ENCODE measurements around the gene SLC30A1. TPM values are rescaled to one million over a fixed set of nuclear protein-coding genes. Genes with fewer than 3 reads are reported as not detected.

SLC30A1 gene
- total and polyA plus RNA-seq, 2 donors from 2014 or later, result 8.2 to 37.7 TPM

DNA sequence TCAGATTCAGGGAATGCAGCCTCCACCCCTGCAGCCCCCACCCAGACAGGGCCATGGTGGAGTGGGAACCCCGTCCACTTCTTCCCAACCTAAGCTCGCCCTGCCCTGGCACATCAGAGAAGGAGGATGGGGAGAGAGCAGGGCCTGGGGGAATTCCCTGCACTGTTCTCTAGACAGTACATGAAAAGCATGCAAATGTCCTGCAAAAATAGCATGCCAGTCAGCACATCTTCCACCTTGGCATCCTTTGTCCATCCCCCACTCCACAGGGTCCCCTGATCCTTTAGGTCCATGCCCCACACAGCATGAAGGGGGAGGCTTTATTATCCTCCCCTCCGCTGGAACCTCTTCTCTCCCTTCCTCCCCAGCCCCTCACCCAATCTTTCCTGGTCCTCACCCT lies 52.0 kb downstream of the SLC30A1 start:
- FAIRE-seq (no peak), DNase-seq (no peak)
- H3K27me3 ChIP-seq (ENCODE audit: control insufficient read depth, insufficient read depth, low read length), result no peaks in the 10 kb centered on the region
- H3K4me1 ChIP-seq (ENCODE audit: control insufficient read depth in 2 of 3, insufficient read depth in 2 of 3, low read depth in 1 of 3, low read length in 3 of 3), result peaks cover 0 to 5% (median 4%) of the 10 kb centered on the region in 3 donors
- TF ChIP-seq, protein P1, sequence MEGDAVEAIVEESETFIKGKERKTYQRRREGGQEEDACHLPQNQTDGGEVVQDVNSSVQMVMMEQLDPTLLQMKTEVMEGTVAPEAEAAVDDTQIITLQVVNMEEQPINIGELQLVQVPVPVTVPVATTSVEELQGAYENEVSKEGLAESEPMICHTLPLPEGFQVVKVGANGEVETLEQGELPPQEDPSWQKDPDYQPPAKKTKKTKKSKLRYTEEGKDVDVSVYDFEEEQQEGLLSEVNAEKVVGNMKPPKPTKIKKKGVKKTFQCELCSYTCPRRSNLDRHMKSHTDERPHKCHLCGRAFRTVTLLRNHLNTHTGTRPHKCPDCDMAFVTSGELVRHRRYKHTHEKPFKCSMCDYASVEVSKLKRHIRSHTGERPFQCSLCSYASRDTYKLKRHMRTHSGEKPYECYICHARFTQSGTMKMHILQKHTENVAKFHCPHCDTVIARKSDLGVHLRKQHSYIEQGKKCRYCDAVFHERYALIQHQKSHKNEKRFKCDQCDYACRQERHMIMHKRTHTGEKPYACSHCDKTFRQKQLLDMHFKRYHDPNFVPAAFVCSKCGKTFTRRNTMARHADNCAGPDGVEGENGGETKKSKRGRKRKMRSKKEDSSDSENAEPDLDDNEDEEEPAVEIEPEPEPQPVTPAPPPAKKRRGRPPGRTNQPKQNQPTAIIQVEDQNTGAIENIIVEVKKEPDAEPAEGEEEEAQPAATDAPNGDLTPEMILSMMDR (IDR thresholded peaks at IDR 0.05; ENCODE audit: borderline replicate concordance, extremely low read depth, insufficient read depth), result no peak
- no peak overlapping the region for H3K4me3 ChIP-seq (ENCODE audit: low read length in 3 of 3)
- H3K27ac ChIP-seq (ENCODE audit: low read depth in 2 of 2, low read length in 2 of 2), result no peak overlapping the region
- no peaks in the 10 kb centered on the region for H3K9me3 ChIP-seq (ENCODE audit: control insufficient read depth in 2 of 3, insufficient read depth in 1 of 3, low read length in 3 of 3)
- H3K9ac ChIP-seq (ENCODE audit: low read length in 3 of 3), result no peak overlapping the region
- H3K36me3 ChIP-seq (ENCODE audit: control insufficient read depth in 2 of 3, insufficient read depth in 3 of 3, low read length in 3 of 3), result no peaks in the 10 kb centered on the region
- intact Hi-C loops (cut with DNase I), result no loop called here

DNA sequence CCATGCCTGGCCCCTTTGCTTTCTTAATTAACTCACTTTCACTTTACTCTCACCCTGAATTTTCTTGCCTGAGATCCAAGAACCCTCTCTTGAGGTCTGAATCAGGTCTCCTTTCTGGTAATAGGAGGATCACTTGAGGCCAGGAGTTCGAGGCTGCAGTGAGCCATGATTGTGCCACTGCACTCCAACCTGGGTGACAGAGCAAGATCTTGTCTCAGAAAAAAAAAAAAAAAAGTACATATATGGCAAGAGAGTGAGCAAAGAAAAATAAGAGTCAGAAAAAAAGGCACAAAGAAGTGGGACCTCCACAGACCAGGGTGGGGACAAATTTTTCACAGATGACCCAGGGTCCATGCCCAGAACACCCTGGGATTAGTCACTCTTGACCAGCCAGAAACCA lies 52.9 kb downstream of the SLC30A1 start:
- Histone ChIP-seq H3K27me3 (ENCODE audit: control insufficient read depth, insufficient read depth, low read length) (no peaks in the 10 kb centered on the region), H3K27ac (ENCODE audit: low read depth in 2 of 2, low read length in 2 of 2) (no peak overlapping the region), H3K4me1 (ENCODE audit: control insufficient read depth in 2 of 3, insufficient read depth in 2 of 3, low read depth in 1 of 3, low read length in 3 of 3) (peaks cover 0 to 5% (median 4%) of the 10 kb centered on the region in 3 donors), H3K4me3 (ENCODE audit: low read length in 3 of 3) (no peak overlapping the region), H3K9me3 (ENCODE audit: control insufficient read depth in 2 of 3, insufficient read depth in 1 of 3, low read length in 3 of 3) (no peaks in the 10 kb centered on the region), H3K36me3 (ENCODE audit: control insufficient read depth in 2 of 3, insufficient read depth in 3 of 3, low read length in 3 of 3) (no peaks in the 10 kb centered on the region), H3K9ac (ENCODE audit: low read length in 3 of 3) (no peak overlapping the region)
- DNase-seq (no peak), FAIRE-seq (no peak)
- TF ChIP-seq, protein P1 (IDR thresholded peaks at IDR 0.05; ENCODE audit: borderline replicate concordance, extremely low read depth, insufficient read depth), result no peak
- intact Hi-C loops (cut with DNase I), result no loop called here

DNA sequence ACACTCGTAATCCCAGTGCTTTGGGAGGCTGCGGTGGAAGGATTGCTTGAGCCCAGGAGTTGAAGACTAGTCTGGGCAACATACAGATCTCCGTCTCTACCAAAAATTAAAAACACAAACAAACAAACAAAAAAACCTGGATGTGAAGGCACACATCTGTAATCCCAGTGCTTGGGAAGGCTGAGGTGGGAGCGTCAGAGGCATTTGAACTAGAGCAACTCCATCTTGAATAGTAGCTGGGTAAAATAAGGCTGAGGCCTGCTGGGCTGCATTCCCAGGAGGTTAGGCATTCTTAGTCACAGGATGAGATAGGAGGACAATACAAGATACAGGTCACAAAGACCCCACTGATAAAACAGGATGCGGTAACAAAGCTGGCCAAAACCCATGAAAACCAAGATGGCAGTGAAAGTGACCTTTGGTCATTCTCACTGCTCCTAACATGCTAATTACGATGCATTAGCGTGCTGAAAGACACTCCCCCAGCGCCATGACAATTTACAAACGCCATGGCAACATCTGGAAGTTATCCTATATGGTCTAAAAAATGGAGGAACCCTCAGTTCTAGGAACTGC lies 53.8 kb downstream of the SLC30A1 start:
- Histone ChIP-seq H3K27ac (ENCODE audit: low read depth in 2 of 2, low read length in 2 of 2) (no peak overlapping the region), H3K9ac (ENCODE audit: low read length in 3 of 3) (no peak overlapping the region), H3K4me3 (ENCODE audit: low read length in 3 of 3) (no peak overlapping the region), H3K27me3 (ENCODE audit: control insufficient read depth, insufficient read depth, low read length) (no peaks in the 10 kb centered on the region), H3K4me1 (ENCODE audit: control insufficient read depth in 2 of 3, insufficient read depth in 2 of 3, low read depth in 1 of 3, low read length in 3 of 3) (peaks cover 0 to 5% (median 4%) of the 10 kb centered on the region in 3 donors), H3K36me3 (ENCODE audit: control insufficient read depth in 2 of 3, insufficient read depth in 3 of 3, low read length in 3 of 3) (no peaks in the 10 kb centered on the region), H3K9me3 (ENCODE audit: control insufficient read depth in 2 of 3, insufficient read depth in 1 of 3, low read length in 3 of 3) (no peaks in the 10 kb centered on the region)
- TF ChIP-seq, protein P1 (IDR thresholded peaks at IDR 0.05; ENCODE audit: borderline replicate concordance, extremely low read depth, insufficient read depth), result no peak
- FAIRE-seq (no peak), DNase-seq (no peak)
- intact Hi-C loops (cut with DNase I), result no loop called here

DNA sequence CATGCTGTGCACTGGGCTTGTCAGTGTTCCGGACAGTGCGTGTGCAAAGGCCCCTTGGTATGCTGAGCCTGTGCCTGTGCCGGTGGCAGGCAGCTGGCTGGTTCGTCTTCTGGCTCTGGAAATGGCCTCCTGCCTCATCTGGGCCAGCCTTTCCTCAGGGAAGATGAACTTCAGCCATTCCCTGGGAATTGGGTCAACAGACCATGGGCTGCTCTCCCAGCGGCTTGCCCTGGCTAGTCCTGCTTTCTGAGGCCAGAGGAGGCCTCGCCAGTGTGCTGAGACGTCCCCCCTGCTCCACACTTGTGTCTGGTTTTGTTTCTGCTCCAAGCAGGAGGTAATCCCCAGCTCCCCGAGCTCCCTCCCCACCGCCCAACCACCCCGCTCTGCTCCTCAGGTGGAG lies 54.4 kb downstream of the SLC30A1 start:
- H3K9me3 ChIP-seq (ENCODE audit: control insufficient read depth in 2 of 3, insufficient read depth in 1 of 3, low read length in 3 of 3), result no peaks in the 10 kb centered on the region
- no peak overlapping the region for H3K27ac ChIP-seq (ENCODE audit: low read depth in 2 of 2, low read length in 2 of 2)
- intact Hi-C loops (cut with DNase I), result no loop called here
- H3K27me3 ChIP-seq (ENCODE audit: control insufficient read depth, insufficient read depth, low read length), result no peaks in the 10 kb centered on the region
- DNase-seq, result no peak
- H3K4me1 ChIP-seq (ENCODE audit: control insufficient read depth in 2 of 3, insufficient read depth in 2 of 3, low read depth in 1 of 3, low read length in 3 of 3), result peaks cover 0 to 5% (median 4%) of the 10 kb centered on the region in 3 donors
- no peaks in the 10 kb centered on the region for H3K36me3 ChIP-seq (ENCODE audit: control insufficient read depth in 2 of 3, insufficient read depth in 3 of 3, low read length in 3 of 3)
- TF ChIP-seq, protein P1 (IDR thresholded peaks at IDR 0.05; ENCODE audit: borderline replicate concordance, extremely low read depth, insufficient read depth), result no peak
- no peak for FAIRE-seq
- H3K4me3 ChIP-seq (ENCODE audit: low read length in 3 of 3), result no peak overlapping the region
- H3K9ac ChIP-seq (ENCODE audit: low read length in 3 of 3), result no peak overlapping the region

Measured in kidney (tissue), 14 donors.